ENCODE data around the gene GCGR.

Gene GCGR

DNA sequence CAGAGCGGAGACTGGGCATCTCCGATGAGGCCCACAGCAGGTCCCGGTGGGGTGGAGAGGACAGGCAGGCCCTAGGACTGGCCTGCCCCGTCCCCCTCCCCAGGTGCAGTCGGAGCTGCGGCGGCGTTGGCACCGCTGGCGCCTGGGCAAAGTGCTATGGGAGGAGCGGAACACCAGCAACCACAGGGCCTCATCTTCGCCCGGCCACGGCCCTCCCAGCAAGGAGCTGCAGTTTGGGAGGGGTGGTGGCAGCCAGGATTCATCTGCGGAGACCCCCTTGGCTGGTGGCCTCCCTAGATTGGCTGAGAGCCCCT, 9.4 kb downstream of the GCGR start:
- TF ChIP-seq FOXP2 (optimal IDR thresholded peaks at IDR 0.05; ENCODE audit: borderline replicate concordance, extremely low read depth, extremely low read length, insufficient read depth) (no peak), TAF1 (IDR thresholded peaks at IDR 0.05; ENCODE audit: borderline replicate concordance, insufficient read depth, low read length) (no peak), POLR2AphosphoS5 (IDR thresholded peaks at IDR 0.05; ENCODE audit: low read depth, low read length) (no peak), SIN3A (IDR thresholded peaks at IDR 0.05; ENCODE audit: borderline replicate concordance, insufficient read depth, low read length) (no peak)
- TF ChIP-seq, protein P1, sequence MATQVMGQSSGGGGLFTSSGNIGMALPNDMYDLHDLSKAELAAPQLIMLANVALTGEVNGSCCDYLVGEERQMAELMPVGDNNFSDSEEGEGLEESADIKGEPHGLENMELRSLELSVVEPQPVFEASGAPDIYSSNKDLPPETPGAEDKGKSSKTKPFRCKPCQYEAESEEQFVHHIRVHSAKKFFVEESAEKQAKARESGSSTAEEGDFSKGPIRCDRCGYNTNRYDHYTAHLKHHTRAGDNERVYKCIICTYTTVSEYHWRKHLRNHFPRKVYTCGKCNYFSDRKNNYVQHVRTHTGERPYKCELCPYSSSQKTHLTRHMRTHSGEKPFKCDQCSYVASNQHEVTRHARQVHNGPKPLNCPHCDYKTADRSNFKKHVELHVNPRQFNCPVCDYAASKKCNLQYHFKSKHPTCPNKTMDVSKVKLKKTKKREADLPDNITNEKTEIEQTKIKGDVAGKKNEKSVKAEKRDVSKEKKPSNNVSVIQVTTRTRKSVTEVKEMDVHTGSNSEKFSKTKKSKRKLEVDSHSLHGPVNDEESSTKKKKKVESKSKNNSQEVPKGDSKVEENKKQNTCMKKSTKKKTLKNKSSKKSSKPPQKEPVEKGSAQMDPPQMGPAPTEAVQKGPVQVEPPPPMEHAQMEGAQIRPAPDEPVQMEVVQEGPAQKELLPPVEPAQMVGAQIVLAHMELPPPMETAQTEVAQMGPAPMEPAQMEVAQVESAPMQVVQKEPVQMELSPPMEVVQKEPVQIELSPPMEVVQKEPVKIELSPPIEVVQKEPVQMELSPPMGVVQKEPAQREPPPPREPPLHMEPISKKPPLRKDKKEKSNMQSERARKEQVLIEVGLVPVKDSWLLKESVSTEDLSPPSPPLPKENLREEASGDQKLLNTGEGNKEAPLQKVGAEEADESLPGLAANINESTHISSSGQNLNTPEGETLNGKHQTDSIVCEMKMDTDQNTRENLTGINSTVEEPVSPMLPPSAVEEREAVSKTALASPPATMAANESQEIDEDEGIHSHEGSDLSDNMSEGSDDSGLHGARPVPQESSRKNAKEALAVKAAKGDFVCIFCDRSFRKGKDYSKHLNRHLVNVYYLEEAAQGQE (IDR thresholded peaks at IDR 0.05; ENCODE audit: insufficient read depth in 1 of 2, low read depth in 2 of 2, low read length in 2 of 2): no peak

DNA sequence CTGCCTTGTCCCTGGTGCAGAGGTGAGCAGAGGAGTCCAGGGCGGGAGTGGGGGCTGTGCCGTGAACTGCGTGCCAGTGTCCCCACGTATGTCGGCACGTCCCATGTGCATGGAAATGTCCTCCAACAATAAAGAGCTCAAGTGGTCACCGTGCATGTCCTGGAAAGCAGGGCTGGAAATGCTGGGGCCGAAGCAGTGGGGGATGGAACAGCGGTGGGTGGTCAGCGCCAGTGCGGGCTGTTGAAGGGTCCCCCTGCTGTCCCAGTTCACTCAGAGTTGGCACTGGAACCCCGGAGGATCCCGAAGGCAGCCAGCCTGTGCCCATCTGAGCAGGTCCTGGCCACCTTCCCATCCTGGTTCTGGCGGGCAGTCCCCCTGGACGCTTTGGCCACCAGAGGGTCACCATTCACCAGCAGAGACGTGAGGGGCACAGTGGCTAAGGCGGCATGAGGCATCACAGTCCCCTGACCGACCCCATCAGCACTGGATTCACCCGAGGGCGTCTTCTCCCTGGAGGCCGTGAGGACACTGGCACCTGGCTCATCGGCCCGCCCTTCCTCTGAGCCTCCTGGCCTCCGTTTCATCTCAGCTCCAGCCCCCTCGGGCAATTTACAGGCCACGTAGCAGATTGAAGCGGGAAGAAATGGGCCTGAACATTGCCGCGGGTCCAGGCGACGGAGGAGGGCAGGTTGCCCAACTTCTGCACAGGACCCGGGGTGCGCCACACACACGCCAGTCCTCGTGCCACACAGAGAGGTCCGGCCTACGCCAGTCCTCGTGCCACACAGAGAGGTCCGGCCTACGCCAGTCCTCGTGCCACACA, 10.1 kb downstream of the GCGR start:
- TF ChIP-seq, protein P1 (IDR thresholded peaks at IDR 0.05; ENCODE audit: insufficient read depth in 1 of 2, low read depth in 2 of 2, low read length in 2 of 2): no peak
- TF ChIP-seq TAF1 (IDR thresholded peaks at IDR 0.05; ENCODE audit: borderline replicate concordance, insufficient read depth, low read length): no peak

GRCh38 chr17:81814748-81815645, 11.0 kb downstream of the GCGR start:
- TF ChIP-seq TAF1 (IDR thresholded peaks at IDR 0.05; ENCODE audit: borderline replicate concordance, insufficient read depth, low read length) (no peak), POLR2AphosphoS5 (IDR thresholded peaks at IDR 0.05; ENCODE audit: low read depth, low read length) (no peak), FOXP2 (optimal IDR thresholded peaks at IDR 0.05; ENCODE audit: borderline replicate concordance, extremely low read depth, extremely low read length, insufficient read depth) (no peak), SIN3A (IDR thresholded peaks at IDR 0.05; ENCODE audit: borderline replicate concordance, insufficient read depth, low read length) (no peak)
- TF ChIP-seq, protein P1 (IDR thresholded peaks at IDR 0.05; ENCODE audit: insufficient read depth in 1 of 2, low read depth in 2 of 2, low read length in 2 of 2): no peak

DNA sequence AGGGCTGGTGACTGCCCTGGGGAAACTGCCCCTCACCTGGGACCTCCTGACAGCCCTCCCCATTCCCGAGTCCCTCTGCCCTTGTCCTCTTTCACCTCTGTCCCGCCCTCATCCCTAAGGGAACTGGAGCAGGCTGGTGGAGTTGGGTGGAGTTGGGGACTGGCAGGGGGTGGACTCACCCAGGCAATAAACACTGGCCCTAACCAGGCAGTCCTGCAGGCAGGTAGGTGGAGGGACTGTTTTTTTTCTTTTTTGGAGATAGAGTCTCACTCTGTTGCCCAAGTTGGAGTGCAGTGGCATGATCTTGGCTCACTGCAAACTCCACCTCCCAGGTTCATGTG, 11.7 kb downstream of the GCGR start:
- no peak for TF ChIP-seq FOXP2 (optimal IDR thresholded peaks at IDR 0.05; ENCODE audit: borderline replicate concordance, extremely low read depth, extremely low read length, insufficient read depth)
- no peak for TF ChIP-seq SIN3A (IDR thresholded peaks at IDR 0.05; ENCODE audit: borderline replicate concordance, insufficient read depth, low read length)
- TF ChIP-seq TAF1 (IDR thresholded peaks at IDR 0.05; ENCODE audit: borderline replicate concordance, insufficient read depth, low read length): no peak
- TF ChIP-seq POLR2AphosphoS5 (IDR thresholded peaks at IDR 0.05; ENCODE audit: low read depth, low read length): no peak
- TF ChIP-seq, protein P1 (IDR thresholded peaks at IDR 0.05; ENCODE audit: insufficient read depth in 1 of 2, low read depth in 2 of 2, low read length in 2 of 2): no peak

Measured in PFSK-1 (cell line).